ENCODE measurements around the gene SLC7A14.

Gene SLC7A14

GRCh38 chr3:170494766-170495165 is 91.1 kb downstream of the SLC7A14 start:
- Histone ChIP-seq H4K8ac (ENCODE audit: low read depth, low read length) (no peak overlapping the region), H3K79me2 (ENCODE audit: control insufficient read depth, insufficient read depth, low read length) (no peaks in the 10 kb centered on the region), H3K4me2 (ENCODE audit: low read length) (no peak overlapping the region), H3K4me3 (ENCODE audit: low read length) (no peak overlapping the region), H2AK5ac (ENCODE audit: low read length) (no peak overlapping the region), H3K36me3 (ENCODE audit: control insufficient read depth, insufficient read depth, low read length) (no peaks in the 10 kb centered on the region), H2BK5ac (ENCODE audit: low read length) (no peak overlapping the region), H4K5ac (ENCODE audit: low read length) (no peak overlapping the region), H3K4me1 (ENCODE audit: control insufficient read depth, low read depth, low read length) (peaks cover 2% of the 10 kb centered on the region), H3K56ac (ENCODE audit: low read length) (no peak overlapping the region), H2BK120ac (ENCODE audit: low read depth, low read length) (no peak overlapping the region), H3K23ac (ENCODE audit: low read length) (no peak overlapping the region), H3K27ac (ENCODE audit: low read depth, low read length) (no peak overlapping the region), H3K4ac (ENCODE audit: low read depth, low read length) (no peak overlapping the region), H3K27me3 (ENCODE audit: insufficient read depth, low read length, poor library complexity) (no peaks in the 10 kb centered on the region), H3K9ac (ENCODE audit: low read length) (no peak overlapping the region), H2BK15ac (replicated peaks; ENCODE audit: low read depth) (no peak overlapping the region), H3K79me1 (ENCODE audit: low read length) (no peaks in the 10 kb centered on the region), H3K18ac (ENCODE audit: low read length) (no peak overlapping the region)
- no peak for DNase-seq
- WGBS (ENCODE audit: extremely low coverage, insufficient coverage, low lambda C conversion rate) = no CpG with 5 or more reads among the region's 4 CpGs

GRCh38 chr3:170493712-170494182 is 92.1 kb downstream of the SLC7A14 start:
- H3K23ac ChIP-seq (ENCODE audit: low read length) = no peak overlapping the region
- no peak overlapping the region for H4K8ac ChIP-seq (ENCODE audit: low read depth, low read length)
- no peak overlapping the region for H2BK5ac ChIP-seq (ENCODE audit: low read length)
- DNase-seq = no peak
- no peak overlapping the region for H3K9ac ChIP-seq (ENCODE audit: low read length)
- no peaks in the 10 kb centered on the region for H3K79me1 ChIP-seq (ENCODE audit: low read length)
- H3K4ac ChIP-seq (ENCODE audit: low read depth, low read length) = no peak overlapping the region
- H3K36me3 ChIP-seq (ENCODE audit: control insufficient read depth, insufficient read depth, low read length) = no peaks in the 10 kb centered on the region
- peak overlapping the region; percentile 24 for H3K18ac ChIP-seq (ENCODE audit: low read length)
- no peak overlapping the region for H4K5ac ChIP-seq (ENCODE audit: low read length)
- no peak overlapping the region for H2AK5ac ChIP-seq (ENCODE audit: low read length)
- H3K27ac ChIP-seq (ENCODE audit: low read depth, low read length) = no peak overlapping the region
- peaks cover 2% of the 10 kb centered on the region for H3K4me1 ChIP-seq (ENCODE audit: control insufficient read depth, low read depth, low read length)
- H3K4me3 ChIP-seq (ENCODE audit: low read length) = no peak overlapping the region
- no peaks in the 10 kb centered on the region for H3K79me2 ChIP-seq (ENCODE audit: control insufficient read depth, insufficient read depth, low read length)
- no peak overlapping the region for H2BK15ac ChIP-seq (replicated peaks; ENCODE audit: low read depth)
- H3K4me2 ChIP-seq (ENCODE audit: low read length) = no peak overlapping the region
- H3K56ac ChIP-seq (ENCODE audit: low read length) = peak overlapping the region; percentile 19
- no peak overlapping the region for H2BK120ac ChIP-seq (ENCODE audit: low read depth, low read length)
- whole genome bisulfite sequencing (ENCODE audit: extremely low coverage, insufficient coverage, low lambda C conversion rate) = no CpG with 5 or more reads among the region's 2 CpGs
- no peaks in the 10 kb centered on the region for H3K27me3 ChIP-seq (ENCODE audit: insufficient read depth, low read length, poor library complexity)

GRCh38 chr3:170491901-170492300 is 94.0 kb downstream of the SLC7A14 start:
- Histone ChIP-seq H3K4me2 (ENCODE audit: low read length) (no peak overlapping the region), H2AK5ac (ENCODE audit: low read length) (no peak overlapping the region), H3K79me2 (ENCODE audit: control insufficient read depth, insufficient read depth, low read length) (no peaks in the 10 kb centered on the region), H3K18ac (ENCODE audit: low read length) (no peak overlapping the region), H4K8ac (ENCODE audit: low read depth, low read length) (no peak overlapping the region), H2BK120ac (ENCODE audit: low read depth, low read length) (no peak overlapping the region), H2BK5ac (ENCODE audit: low read length) (no peak overlapping the region), H3K27me3 (ENCODE audit: insufficient read depth, low read length, poor library complexity) (no peaks in the 10 kb centered on the region), H4K5ac (ENCODE audit: low read length) (no peak overlapping the region), H3K36me3 (ENCODE audit: control insufficient read depth, insufficient read depth, low read length) (no peaks in the 10 kb centered on the region), H3K79me1 (ENCODE audit: low read length) (no peaks in the 10 kb centered on the region), H3K27ac (ENCODE audit: low read depth, low read length) (no peak overlapping the region), H3K4me3 (ENCODE audit: low read length) (no peak overlapping the region), H2BK15ac (replicated peaks; ENCODE audit: low read depth) (no peak overlapping the region), H3K4me1 (ENCODE audit: control insufficient read depth, low read depth, low read length) (peaks cover 2% of the 10 kb centered on the region), H3K4ac (ENCODE audit: low read depth, low read length) (no peak overlapping the region), H3K23ac (ENCODE audit: low read length) (no peak overlapping the region), H3K56ac (ENCODE audit: low read length) (no peak overlapping the region), H3K9ac (ENCODE audit: low read length) (no peak overlapping the region)
- WGBS (ENCODE audit: extremely low coverage, insufficient coverage, low lambda C conversion rate) = no CpG with 5 or more reads among the region's 3 CpGs
- DNase-seq = no peak

- DNase-seq = no peak
- H3K4me2 ChIP-seq (ENCODE audit: low read length) = no peak overlapping the region
- no peaks in the 10 kb centered on the region for H3K27me3 ChIP-seq (ENCODE audit: insufficient read depth, low read length, poor library complexity)
- no peak overlapping the region for H2BK120ac ChIP-seq (ENCODE audit: low read depth, low read length)
- H3K56ac ChIP-seq (ENCODE audit: low read length) = no peak overlapping the region
- no peak overlapping the region for H3K18ac ChIP-seq (ENCODE audit: low read length)
- H3K4me1 ChIP-seq (ENCODE audit: control insufficient read depth, low read depth, low read length) = peaks cover 2% of the 10 kb centered on the region
- H3K23ac ChIP-seq (ENCODE audit: low read length) = no peak overlapping the region
- H3K79me1 ChIP-seq (ENCODE audit: low read length) = no peaks in the 10 kb centered on the region
- no peaks in the 10 kb centered on the region for H3K36me3 ChIP-seq (ENCODE audit: control insufficient read depth, insufficient read depth, low read length)
- H2BK15ac ChIP-seq (replicated peaks; ENCODE audit: low read depth) = no peak overlapping the region
- no peak overlapping the region for H2AK5ac ChIP-seq (ENCODE audit: low read length)
- WGBS (ENCODE audit: extremely low coverage, insufficient coverage, low lambda C conversion rate) = no CpG with 5 or more reads among the region's 2 CpGs
- H3K27ac ChIP-seq (ENCODE audit: low read depth, low read length) = no peak overlapping the region
- no peak overlapping the region for H4K8ac ChIP-seq (ENCODE audit: low read depth, low read length)
- H2BK5ac ChIP-seq (ENCODE audit: low read length) = no peak overlapping the region
- H3K79me2 ChIP-seq (ENCODE audit: control insufficient read depth, insufficient read depth, low read length) = no peaks in the 10 kb centered on the region
- no peak overlapping the region for H3K4ac ChIP-seq (ENCODE audit: low read depth, low read length)
- H3K4me3 ChIP-seq (ENCODE audit: low read length) = no peak overlapping the region
- no peak overlapping the region for H4K5ac ChIP-seq (ENCODE audit: low read length)
- no peak overlapping the region for H3K9ac ChIP-seq (ENCODE audit: low read length)
Observed at GRCh38 chr3:170490828-170491560, 94.9 kb downstream of the SLC7A14 start.

GRCh38 chr3:170488802-170489201 is 97.1 kb downstream of the SLC7A14 start:
- Histone ChIP-seq H2BK15ac (replicated peaks; ENCODE audit: low read depth) (no peak overlapping the region), H3K27ac (ENCODE audit: low read depth, low read length) (no peak overlapping the region), H4K8ac (ENCODE audit: low read depth, low read length) (no peak overlapping the region), H3K79me1 (ENCODE audit: low read length) (no peaks in the 10 kb centered on the region), H2AK5ac (ENCODE audit: low read length) (no peak overlapping the region), H3K4me1 (ENCODE audit: control insufficient read depth, low read depth, low read length) (peaks cover 2% of the 10 kb centered on the region), H3K23ac (ENCODE audit: low read length) (no peak overlapping the region), H3K9ac (ENCODE audit: low read length) (no peak overlapping the region), H3K79me2 (ENCODE audit: control insufficient read depth, insufficient read depth, low read length) (no peaks in the 10 kb centered on the region), H3K27me3 (ENCODE audit: insufficient read depth, low read length, poor library complexity) (no peaks in the 10 kb centered on the region), H3K18ac (ENCODE audit: low read length) (no peak overlapping the region), H3K4ac (ENCODE audit: low read depth, low read length) (no peak overlapping the region), H4K5ac (ENCODE audit: low read length) (no peak overlapping the region), H3K36me3 (ENCODE audit: control insufficient read depth, insufficient read depth, low read length) (no peaks in the 10 kb centered on the region), H3K4me3 (ENCODE audit: low read length) (no peak overlapping the region), H3K56ac (ENCODE audit: low read length) (no peak overlapping the region), H3K4me2 (ENCODE audit: low read length) (no peak overlapping the region), H2BK120ac (ENCODE audit: low read depth, low read length) (no peak overlapping the region), H2BK5ac (ENCODE audit: low read length) (no peak overlapping the region)
- DNase-seq = no peak
- WGBS (ENCODE audit: extremely low coverage, insufficient coverage, low lambda C conversion rate) = no CpG with 5 or more reads among the region's 4 CpGs

- H2BK5ac ChIP-seq (ENCODE audit: low read length) = no peak overlapping the region
- no peak overlapping the region for H3K4me2 ChIP-seq (ENCODE audit: low read length)
- no peak overlapping the region for H2BK120ac ChIP-seq (ENCODE audit: low read depth, low read length)
- DNase-seq = no peak
- no peak overlapping the region for H3K18ac ChIP-seq (ENCODE audit: low read length)
- H3K27me3 ChIP-seq (ENCODE audit: insufficient read depth, low read length, poor library complexity) = no peaks in the 10 kb centered on the region
- H2AK5ac ChIP-seq (ENCODE audit: low read length) = no peak overlapping the region
- H3K23ac ChIP-seq (ENCODE audit: low read length) = no peak overlapping the region
- H3K27ac ChIP-seq (ENCODE audit: low read depth, low read length) = no peak overlapping the region
- H3K56ac ChIP-seq (ENCODE audit: low read length) = no peak overlapping the region
- H3K4ac ChIP-seq (ENCODE audit: low read depth, low read length) = no peak overlapping the region
- no peak overlapping the region for H4K5ac ChIP-seq (ENCODE audit: low read length)
- H3K79me2 ChIP-seq (ENCODE audit: control insufficient read depth, insufficient read depth, low read length) = no peaks in the 10 kb centered on the region
- H3K9ac ChIP-seq (ENCODE audit: low read length) = no peak overlapping the region
- H3K36me3 ChIP-seq (ENCODE audit: control insufficient read depth, insufficient read depth, low read length) = no peaks in the 10 kb centered on the region
- no peak overlapping the region for H2BK15ac ChIP-seq (replicated peaks; ENCODE audit: low read depth)
- no peak overlapping the region for H4K8ac ChIP-seq (ENCODE audit: low read depth, low read length)
- H3K4me1 ChIP-seq (ENCODE audit: control insufficient read depth, low read depth, low read length) = peaks cover 3% of the 10 kb centered on the region
- no peak overlapping the region for H3K4me3 ChIP-seq (ENCODE audit: low read length)
- WGBS (ENCODE audit: extremely low coverage, insufficient coverage, low lambda C conversion rate) = no CpG with 5 or more reads among the region's 3 CpGs
- no peaks in the 10 kb centered on the region for H3K79me1 ChIP-seq (ENCODE audit: low read length)
Observed at GRCh38 chr3:170487031-170487430, 98.8 kb downstream of the SLC7A14 start.
